ENCODE measurements around the gene TAS1R3. TPM values are rescaled to one million over a fixed set of nuclear protein-coding genes. Genes with fewer than 3 reads are reported as not detected.
A peak's percentile ranks its signal among the peaks of the same experiment; 100 is the strongest.

TAS1R3 gene
- total RNA-seq, 1 experiment from 2014 or later: 0.22 TPM

GRCh38 chr1:1291023-1291528, 40.0 kb upstream of the TAS1R3 start (continued):
- no peak for TF ChIP-seq USF1 (CRISPR knock-in tag; IDR thresholded peaks at IDR 0.05)
- TF ChIP-seq E2F5 (CRISPR knock-in tag; IDR thresholded peaks at IDR 0.05): no peak
- TF ChIP-seq CDX4 (CRISPR knock-in tag; IDR thresholded peaks at IDR 0.05; ENCODE audit: borderline replicate concordance): no peak
- no peak for TF ChIP-seq AR (CRISPR knock-in tag; IDR thresholded peaks at IDR 0.05)
- no peak for TF ChIP-seq JAZF1 (CRISPR knock-in tag; IDR thresholded peaks at IDR 0.05)
- TF ChIP-seq KAT7 (CRISPR knock-in tag; IDR thresholded peaks at IDR 0.05; ENCODE audit: borderline replicate concordance): no peak
- no peak for TF ChIP-seq FOXP4 (CRISPR knock-in tag; IDR thresholded peaks at IDR 0.05)
- no peak for TF ChIP-seq USF2 (CRISPR knock-in tag; IDR thresholded peaks at IDR 0.05)
- no peak for TF ChIP-seq ZNF416 (CRISPR knock-in tag; IDR thresholded peaks at IDR 0.05)
- no peak for TF ChIP-seq PRDM15 (CRISPR knock-in tag; IDR thresholded peaks at IDR 0.05)

- peaks cover 4% of the 10 kb centered on the region; the same call in 1 of the 2 replicates for H3K4me1 Mint-ChIP-seq
- no peak overlapping the region for H3K4me3 Mint-ChIP-seq
- ATAC-seq (peak; percentile 68), DNase-seq (ENCODE audit: low spot score) (peak; percentile 85)
- H3K9me3 Mint-ChIP-seq: no peaks in the 10 kb centered on the region
- POLR2A ChIA-PET: interaction anchor here (0.8 to 1.1 kb wide), 2 partner anchors 13 to 18 kb away, joined by 5 read pairs; partner anchors contain the start of gene UBE2J2
- no peaks in the 10 kb centered on the region for H3K27me3 Mint-ChIP-seq (ENCODE audit: low read depth)
- peak overlapping the region; percentile 49; the same call in 1 of the 2 replicates for H3K27ac Mint-ChIP-seq
- no peaks in the 10 kb centered on the region for H3K36me3 Mint-ChIP-seq
- CTCF ChIA-PET: interaction anchor here (0.6 to 4.3 kb wide), 62 partner anchors 8 to 883 kb away, joined by 3 to 81 read pairs (median 5); partner anchors contain the start of genes B3GALT6, C1QTNF12, C1orf159 and PLEKHN1
- TF ChIP-seq CTCF (IDR thresholded peaks at IDR 0.05) (peak; percentile 55), AFF4 (CRISPR knock-in tag; IDR thresholded peaks at IDR 0.05; ENCODE audit: borderline replicate concordance) (no peak)
Observed at GRCh38 chr1:1291548-1292441, 39.3 kb upstream of the TAS1R3 start.

Measured in WTC11 (cell line).